Left colon (tissue), 2 donors: ENCODE data around the gene OR11H6. TPM values are rescaled to one million over a fixed set of nuclear protein-coding genes. Genes with fewer than 3 reads are reported as not detected.
A peak's percentile ranks its signal among the peaks of the same experiment; 100 is the strongest.
"Not testable (repeated sequence)": the region's sequence is repeated elsewhere in the genome, so short reads cannot be mapped to it uniquely, and the experiment has no call there.

Experiments used
- ATAC-seq: fragments of 200-7000 bp; cut with Tn5 transposase; one replicate; pipeline ENCODE4 v1.9.1; 2020; ENCODE audit warnings: mild to moderate bottlenecking, moderate library complexity
- DNase-seq, 2 donors: peaks; one replicate each; pipeline ENCODE4 v3.0.0-alpha.2; 2020
- intact Hi-C, 2 donors: fragments of 100-400 bp; cut with DNase I in 1 of 2; cut with micrococcal nuclease in 1 of 2; formaldehyde crosslinking; loops; one replicate each; pipeline versions ENCODE4 v1.11.2 to v1.14.0; 2022; cut with DNase I, micrococcal nuclease
- long read RNA-seq: library from polyadenylated mRNA; unstranded; transcript quantifications from one replicate; pipeline ENCODE4 v2.0.0, GENCODE V29; 2021
- total RNA-seq, 2 donors: library from RNA; stranded (reverse); fragmentation: NEBNext Ultra II Directional; extraction: Animal tissue kit (Norgen Biotek cat#: 25700); gene quantifications; one replicate each; pipeline ENCODE4 v1.2.1, GENCODE V29; 2021
- donor health status: DM: no; HTN: no; CAD: no.
- donor health status: DM: yes; HTN: yes; CAD: no.

The OR11H6 gene
- total RNA-seq = not detected
- long read RNA-seq = 0 reads

GRCh38 chr14:20223410-20223809 is at the start of gene OR11H6:
TSS of gene OR11H6 (plus strand) at chr14:20223710. CDS start at chr14:20223710, 0 bp downstream.
- ATAC-seq = no peak
- intact Hi-C loops = no loop called here
- no peak for DNase-seq

GRCh38 chr14:20174205-20174604 is 49.3 kb upstream of the OR11H6 start:
- ATAC-seq, intact Hi-C loops, DNase-seq: not testable (repeated sequence)

- no peak for ATAC-seq
- intact Hi-C loops = no loop called here
- no peak for DNase-seq
These were observed 47.2 kb upstream of the OR11H6 start for GRCh38 chr14:20176330-20176729.

- DNase-seq (no peak), ATAC-seq (no peak)
- intact Hi-C loops = no loop called here
These were observed 46.0 kb upstream of the OR11H6 start for GRCh38 chr14:20177433-20177974.

- DNase-seq (peak in 1 of 2 donors; percentile 28), ATAC-seq (no peak)
- intact Hi-C loops = no loop called here
These were observed 44.3 kb upstream of the OR11H6 start for GRCh38 chr14:20179218-20179617.

- intact Hi-C loops = no loop called here
- ATAC-seq (no peak), DNase-seq (no peak)
These were observed 43.6 kb upstream of the OR11H6 start for GRCh38 chr14:20179880-20180279.

GRCh38 chr14:20180486-20180885 is 43.0 kb upstream of the OR11H6 start:
- intact Hi-C loops = no loop called here
- ATAC-seq (no peak), DNase-seq (no peak)

GRCh38 chr14:20184181-20184580 is 39.3 kb upstream of the OR11H6 start:
- intact Hi-C loops = no loop called here
- ATAC-seq (no peak), DNase-seq (no peak)

GRCh38 chr14:20190596-20190995 is 32.9 kb upstream of the OR11H6 start, which contains the start of gene OR11G2:
TSS of gene OR11G2 (plus strand) at chr14:20190896. CDS start at chr14:20197438, 6,542 bp downstream.
- DNase-seq (no peak), ATAC-seq (no peak)
- intact Hi-C loops = no loop called here

- DNase-seq (no peak), ATAC-seq (no peak)
- intact Hi-C loops = no loop called here
These were observed 32.1 kb upstream of the OR11H6 start for GRCh38 chr14:20191396-20191795.

GRCh38 chr14:20194101-20194500 is 29.4 kb upstream of the OR11H6 start:
- DNase-seq = no peak
- ATAC-seq = no peak
- intact Hi-C loops = no loop called here

- intact Hi-C loops, ATAC-seq, DNase-seq: not testable (repeated sequence)
These were observed 28.3 kb upstream of the OR11H6 start for GRCh38 chr14:20195170-20195569.

- DNase-seq (no peak), ATAC-seq (no peak)
- intact Hi-C loops = no loop called here
These were observed 27.6 kb upstream of the OR11H6 start for GRCh38 chr14:20195911-20196310.

- no peak for ATAC-seq
These were observed 26.1 kb upstream of the OR11H6 start for GRCh38 chr14:20197459-20197858.

GRCh38 chr14:20198991-20199390 is 24.5 kb upstream of the OR11H6 start:
- intact Hi-C loops = no loop called here
- DNase-seq = no peak
- ATAC-seq = no peak

More at GRCh38 chr14:20197459-20197858, 26.1 kb upstream of the OR11H6 start:
- intact Hi-C loops = no loop called here
- no peak for DNase-seq

GRCh38 chr14:20204721-20205120 is 18.8 kb upstream of the OR11H6 start:
- intact Hi-C loops = no loop called here
- ATAC-seq = no peak
- no peak for DNase-seq

GRCh38 chr14:20209595-20209994 is 13.9 kb upstream of the OR11H6 start:
- intact Hi-C loops = no loop called here
- DNase-seq (no peak), ATAC-seq (no peak)

- ATAC-seq, intact Hi-C loops, DNase-seq: not testable (repeated sequence)
These were observed 11.1 kb upstream of the OR11H6 start for GRCh38 chr14:20212406-20212805.

- intact Hi-C loops = no loop called here
- ATAC-seq = no peak
- DNase-seq = no peak
These were observed 8.3 kb upstream of the OR11H6 start for GRCh38 chr14:20215196-20215595.

- ATAC-seq = no peak
- intact Hi-C loops = no loop called here
- DNase-seq = no peak
These were observed 4.5 kb upstream of the OR11H6 start for GRCh38 chr14:20219033-20219432.

- no peak for DNase-seq
- intact Hi-C loops = no loop called here
- ATAC-seq = no peak
These were observed 5.2 kb downstream of the OR11H6 start, which contains the start of gene OR11H7 for GRCh38 chr14:20228681-20229080. TSS of gene OR11H7 (plus strand) at chr14:20228981.
